NCI-H82 treated with DMSO at 0.1 percent for 48 hours (cell line): ENCODE results near the gene GNS.

Experiments
- DNase-seq: peaks from one replicate; lab custom pipeline; 2025; ENCODE audit not compliant: unreplicated experiment; lab: John Stamatoyannopoulos, UW

Gene GNS

DNA sequence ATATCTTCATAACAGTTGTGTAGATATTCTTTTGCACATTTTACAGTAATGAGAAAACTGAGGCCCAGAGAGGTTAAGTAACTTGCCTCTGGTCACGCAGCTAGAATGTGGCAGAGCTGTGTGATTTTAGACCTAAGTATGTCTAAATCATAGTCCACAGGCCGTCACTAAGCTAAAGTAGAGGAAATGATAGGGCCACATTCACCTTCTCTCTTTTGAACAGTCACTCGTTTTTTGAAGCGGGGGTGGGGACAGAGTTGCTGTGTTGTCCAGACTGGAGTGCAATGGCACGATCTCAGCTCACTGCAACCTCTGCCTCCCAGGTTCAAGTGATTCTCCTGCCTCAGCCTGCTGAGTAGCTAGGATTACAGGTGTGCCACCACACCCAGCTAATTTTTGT is 80.4 kb downstream of the GNS start:
- no peak for DNase-seq

DNA sequence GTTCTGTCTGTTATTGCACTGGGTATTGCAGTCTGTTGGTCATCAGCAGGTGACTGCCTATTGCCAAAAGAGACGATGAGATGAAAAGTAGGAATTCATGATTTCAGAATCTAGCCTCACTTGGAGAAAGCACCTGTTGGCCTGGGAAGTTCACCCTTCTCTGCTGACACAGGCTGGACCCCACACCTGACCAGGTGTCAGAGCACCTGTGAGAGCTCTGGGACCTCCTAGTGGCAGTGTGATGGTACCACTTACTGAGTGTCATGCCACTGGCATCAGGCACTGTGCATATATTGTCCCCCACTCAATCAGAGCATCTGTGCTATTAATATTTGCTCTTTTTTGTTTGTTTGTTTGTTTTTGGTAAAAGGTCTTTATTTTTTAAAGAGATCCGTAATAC is 81.0 kb downstream of the GNS start:
- no peak for DNase-seq

DNA sequence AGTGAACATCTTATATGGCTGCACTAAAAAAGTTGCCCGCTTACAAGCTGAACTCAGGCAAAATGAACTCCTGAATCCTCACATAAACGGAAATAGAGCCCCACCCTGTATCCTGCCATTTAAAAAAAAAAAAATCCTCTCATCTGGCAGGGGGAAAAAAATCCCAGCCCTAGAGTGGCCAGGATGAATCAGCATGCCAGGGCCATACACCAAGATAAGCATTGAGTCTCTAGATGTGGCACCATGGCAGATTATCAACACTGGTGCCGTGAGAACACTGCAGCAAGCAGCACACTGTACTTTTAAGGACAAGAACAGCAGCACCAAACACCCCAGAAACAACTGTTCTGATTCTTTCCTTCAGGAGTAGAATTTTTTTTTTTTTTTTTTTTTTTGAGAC is 83.4 kb downstream of the GNS start:
- no peak for DNase-seq

DNA sequence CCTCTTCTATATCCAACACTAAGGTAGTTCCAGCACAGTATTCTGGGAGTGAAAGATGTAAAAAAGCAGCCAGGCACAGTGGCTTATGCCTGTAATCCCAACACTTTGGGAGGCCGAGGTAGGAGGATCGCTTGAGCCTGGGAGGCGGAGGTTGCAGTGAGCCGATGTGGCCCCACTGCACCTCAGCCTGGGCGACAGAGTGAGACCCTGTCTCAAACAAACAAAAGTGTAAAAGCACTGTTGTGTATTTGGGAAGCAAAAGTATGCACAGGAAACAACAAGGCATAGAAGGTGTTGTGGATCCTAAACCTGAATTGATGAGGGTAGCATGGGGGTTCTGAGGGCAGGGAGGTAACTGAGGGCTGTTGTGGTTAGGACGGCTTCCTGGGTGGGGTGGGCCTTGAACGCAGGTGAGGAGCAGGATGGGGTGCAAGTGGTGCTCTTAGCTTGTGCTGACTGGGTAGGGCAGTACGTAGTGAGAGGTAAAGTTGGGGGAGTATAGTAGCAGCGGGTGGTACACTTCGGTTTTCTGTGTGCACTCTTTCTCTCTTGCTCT is 84.8 kb downstream of the GNS start:
- DNase-seq = no peak

DNA sequence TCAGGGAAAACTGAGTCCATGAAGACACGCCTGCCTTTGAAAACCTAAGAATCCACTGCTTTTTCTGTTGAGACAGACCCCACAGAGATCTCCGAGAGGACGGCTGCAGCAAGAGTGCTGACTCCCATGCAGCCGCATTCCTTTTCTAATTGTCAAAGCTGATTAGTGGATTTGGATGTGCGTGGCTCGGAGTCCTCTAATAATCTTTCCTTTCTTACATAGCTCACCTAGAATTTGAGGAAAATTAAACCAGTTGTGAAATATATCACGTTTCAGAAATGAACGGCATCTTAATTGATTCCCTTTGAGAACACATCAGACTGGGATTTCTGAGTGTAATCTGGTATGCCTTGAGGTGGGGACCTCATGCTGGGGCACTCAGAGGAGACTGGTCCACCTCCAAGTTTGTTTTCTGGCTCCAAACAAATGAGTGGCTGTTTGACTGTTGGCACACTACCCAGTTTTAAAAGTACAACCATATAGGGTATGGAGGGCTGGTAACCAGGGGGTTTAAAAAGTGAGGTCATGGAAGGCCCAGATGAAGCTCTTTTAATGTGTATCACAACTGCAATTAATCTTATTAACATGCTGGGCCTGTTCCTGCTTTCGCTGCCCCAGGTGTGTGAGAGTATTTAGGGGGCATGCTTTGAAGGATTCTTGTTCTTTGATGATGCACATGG is 85.6 kb downstream of the GNS start:
- DNase-seq = no peak

DNA sequence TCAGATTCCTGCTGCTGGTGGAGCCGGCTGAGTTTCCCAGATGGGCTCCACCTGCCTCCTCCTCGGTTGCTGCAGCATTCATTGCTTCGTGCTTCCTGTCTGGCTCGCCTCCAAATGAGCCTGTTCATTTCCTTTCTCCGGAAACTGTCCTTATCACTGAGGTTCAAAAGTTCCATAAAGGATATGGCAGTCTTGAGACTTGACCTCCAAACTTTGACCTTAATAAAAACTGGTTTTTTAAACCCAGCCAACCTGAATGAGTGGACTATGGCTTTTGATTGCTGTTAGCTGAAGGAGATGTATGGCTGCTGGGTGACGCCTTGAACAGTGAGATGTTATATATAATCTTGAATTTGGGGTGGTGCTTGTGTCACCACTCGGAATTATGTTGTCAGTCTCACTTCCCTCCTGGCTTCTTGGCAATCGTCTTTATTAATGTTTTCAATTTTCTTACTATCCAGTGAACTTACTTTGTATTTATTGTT is 86.2 kb downstream of the GNS start:
- no peak for DNase-seq

GRCh38 chr12:64671681-64672080 is 87.5 kb downstream of the GNS start:
- no peak for DNase-seq

GRCh38 chr12:64670919-64671639 is 88.1 kb downstream of the GNS start:
- DNase-seq = no peak

GRCh38 chr12:64670019-64670418 is 89.2 kb downstream of the GNS start:
- no peak for DNase-seq

DNA sequence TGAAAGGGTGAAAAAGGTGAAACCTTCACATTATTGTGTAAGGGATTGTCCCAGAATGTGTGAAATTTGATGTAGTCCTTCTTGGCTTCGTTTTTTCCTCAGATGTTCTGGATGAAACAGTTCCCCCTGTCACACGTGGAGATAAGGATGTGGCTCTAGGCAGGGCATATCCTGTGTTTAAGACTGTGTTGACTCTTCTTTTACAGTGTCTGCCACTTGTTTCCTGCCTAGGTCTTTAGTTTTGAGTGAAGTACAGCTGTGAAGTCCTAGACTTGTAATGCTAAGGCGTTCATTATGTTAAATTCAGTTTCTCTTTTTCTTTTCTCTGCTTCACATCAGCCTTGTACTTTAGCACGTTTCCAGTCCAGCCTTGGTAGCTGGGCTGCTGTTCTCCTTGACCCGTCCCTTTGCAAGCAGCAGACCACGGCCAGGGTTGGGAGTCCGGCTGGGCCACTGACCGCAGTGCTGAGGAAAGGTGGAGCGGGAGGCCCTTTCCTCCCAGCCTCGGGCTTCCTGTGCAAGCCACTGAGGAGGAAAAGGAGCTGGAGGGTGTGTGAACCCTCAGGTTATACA is 89.8 kb downstream of the GNS start:
- no peak for DNase-seq

GRCh38 chr12:64667793-64668192 is 91.4 kb downstream of the GNS start:
- DNase-seq = no peak

DNA sequence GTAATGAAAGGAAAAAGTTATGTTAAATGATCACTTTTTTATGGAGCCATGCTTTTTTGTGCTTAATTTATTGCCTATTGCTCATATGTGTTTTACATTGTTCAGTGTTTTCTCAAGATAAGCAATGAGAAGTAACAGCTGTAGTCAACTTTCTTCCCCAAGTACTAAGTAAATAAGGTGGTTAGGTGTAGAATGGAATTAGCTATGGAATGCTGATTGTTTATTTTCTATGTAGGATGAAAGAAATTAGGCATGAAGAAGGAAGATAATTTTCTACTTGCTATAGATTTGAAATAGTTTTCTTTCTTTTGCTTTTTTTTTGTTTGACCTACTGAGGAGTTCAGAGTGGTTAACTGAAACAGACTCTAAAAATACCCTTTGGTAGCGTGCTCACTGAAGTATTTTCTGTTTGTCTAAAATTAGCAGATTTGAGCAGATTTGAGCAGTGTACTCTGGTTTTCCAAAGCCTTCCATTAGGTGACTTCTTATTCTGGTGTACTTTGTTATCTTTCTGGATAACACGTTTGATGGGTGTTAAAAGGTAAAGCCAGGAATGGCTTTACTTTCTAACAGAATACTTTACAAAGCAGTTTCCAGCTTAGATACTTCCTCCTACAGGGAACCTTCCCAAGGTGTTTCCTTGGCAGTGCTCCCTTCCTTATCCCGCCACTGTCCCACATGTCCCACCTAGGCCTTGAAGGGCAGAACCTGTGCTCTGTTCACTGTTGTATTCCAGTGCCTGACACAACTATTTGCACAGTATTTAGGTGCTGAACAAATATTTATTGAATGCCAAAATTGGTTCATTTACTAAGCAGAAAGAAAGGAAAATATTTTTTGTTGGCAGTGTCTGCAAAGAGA is 92.9 kb downstream of the GNS start:
- DNase-seq = no peak

DNA sequence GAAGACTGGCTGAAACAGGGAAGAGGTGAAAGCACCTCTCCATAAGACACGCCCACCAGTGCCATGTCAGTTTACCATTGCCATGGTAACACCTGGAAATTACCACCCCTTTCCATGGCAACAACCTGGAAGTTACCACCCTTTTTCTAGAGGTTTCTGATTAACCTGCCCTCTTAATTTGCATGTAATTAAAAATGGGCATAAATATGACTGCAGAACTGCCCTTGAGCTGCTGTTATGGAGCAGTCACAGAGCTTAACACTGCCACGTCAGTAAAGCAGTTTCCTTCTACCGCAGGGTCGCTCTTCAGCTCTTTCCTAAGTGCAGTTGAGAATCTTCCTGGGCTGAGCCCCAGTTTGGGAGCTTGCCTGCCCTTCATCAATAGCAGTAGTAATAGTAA is 93.7 kb downstream of the GNS start:
- DNase-seq = no peak
